Neural progenitor cell (in vitro differentiated cells): ENCODE results near the gene RPAP3. TPM values are rescaled to one million over a fixed set of nuclear protein-coding genes. Genes with fewer than 3 reads are reported as not detected.

Experiments
- DNase-seq: peaks from one replicate; pipeline ENCODE4 v3.0.0-alpha.2; 2016; ENCODE audit warnings: low spot score
- H2AFZ ChIP-seq: fragments of 200-600 bp; sonication (generic); replicated peaks from 2 replicates; pipeline ENCODE4 v1.6.1; 2016; ENCODE audit warnings: antibody characterized with exemption
- H3F3A ChIP-seq: fragments of 200-600 bp; sonication (generic); 2 replicates; pipeline ENCODE4 v1.6.1; 2016; ENCODE audit warnings: antibody characterized with exemption, low read depth
- H3K27ac ChIP-seq: fragments of 200-600 bp; sonication (generic); 2 replicates; pipeline ENCODE4 v1.5.1; 2016; ENCODE audit warnings: mild to moderate bottlenecking
- H3K27me3 ChIP-seq: fragments of 200-600 bp; sonication (generic); 2 replicates; pipeline ENCODE4 v1.6.1; 2016; ENCODE audit warnings: mild to moderate bottlenecking, moderate library complexity
- H3K36me3 ChIP-seq: fragments of 200-600 bp; sonication (generic); 2 replicates; pipeline ENCODE4 v1.5.1; 2016
- H3K4me1 ChIP-seq: fragments of 200-600 bp; sonication (generic); 2 replicates; pipeline ENCODE4 v1.6.1; 2016; ENCODE audit warnings: mixed run types
- H3K4me2 ChIP-seq: fragments of 200-600 bp; sonication (generic); 2 replicates; pipeline ENCODE4 v1.6.1; 2016
- H3K4me3 ChIP-seq: fragments of 200-600 bp; sonication (generic); 2 replicates; pipeline ENCODE4 v1.5.1; 2016
- H3K79me2 ChIP-seq: fragments of 200-600 bp; sonication (generic); 2 replicates; pipeline ENCODE4 v1.6.1; 2016; ENCODE audit warnings: low read depth
- H3K9ac ChIP-seq: fragments of 200-600 bp; sonication (generic); 2 replicates; pipeline ENCODE4 v1.6.1; 2016
- H3K9me3 ChIP-seq: fragments of 200-600 bp; sonication (generic); 2 replicates; pipeline ENCODE4 v1.5.1; 2016; ENCODE audit warnings: low read depth
- H4K20me1 ChIP-seq: fragments of 200-600 bp; sonication (generic); 2 replicates; pipeline ENCODE4 v1.6.1; 2016; ENCODE audit warnings: low read depth
- H3K27ac Mint-ChIP-seq: 3 replicates; pipeline ENCODE4 v1.8.0; 2021; ENCODE audit warnings: mixed read lengths
- H3K27me3 Mint-ChIP-seq: 2 replicates; pipeline ENCODE4 v1.8.0; 2022; ENCODE audit warnings: low read depth, mild to moderate bottlenecking, inconsistent platforms, moderate library complexity, mixed read lengths; ENCODE audit not compliant: insufficient read depth
- H3K36me3 Mint-ChIP-seq: 3 replicates; pipeline ENCODE4 v1.8.0; 2021; ENCODE audit warnings: mixed read lengths
- H3K4me1 Mint-ChIP-seq: 3 replicates; pipeline ENCODE4 v1.8.0; 2021; ENCODE audit warnings: mixed read lengths
- H3K4me3 Mint-ChIP-seq: 3 replicates; pipeline ENCODE4 v1.8.0; 2021; ENCODE audit warnings: mild to moderate bottlenecking, moderate library complexity, mixed read lengths
- H3K9me3 Mint-ChIP-seq: 3 replicates; pipeline ENCODE4 v1.8.0; 2020; ENCODE audit warnings: mixed read lengths
- EZH2 ChIP-seq: fragments of 200-600 bp; sonication (generic); IDR thresholded peaks from 2 replicates; pipeline ENCODE4 v1.6.1; 2017; ENCODE audit warnings: antibody characterized with exemption, mild to moderate bottlenecking, moderate library complexity
- EZH2phosphoT487 ChIP-seq: fragments of 200-600 bp; sonication (generic); IDR thresholded peaks from 2 replicates; pipeline ENCODE4 v1.6.1; 2017; ENCODE audit warnings: antibody characterized with exemption
- total RNA-seq: library from RNA; depleted of rRNA; stranded (reverse); fragments of >200 nt; gene quantifications from 2 replicates; pipeline ENCODE4 v1.2.3, GENCODE V29; 2015; ENCODE audit warnings: low replicate concordance
- TF ChIP-seq, protein P1 (sequence below): fragments of 200-600 bp; sonication (generic); IDR thresholded peaks from 2 replicates; pipeline ENCODE4 v1.5.1; 2017; ENCODE audit warnings: antibody characterized with exemption, mild to moderate bottlenecking

The RPAP3 gene
- total RNA-seq, 1 donor from 2014 or later, result 61.9 TPM

DNA sequence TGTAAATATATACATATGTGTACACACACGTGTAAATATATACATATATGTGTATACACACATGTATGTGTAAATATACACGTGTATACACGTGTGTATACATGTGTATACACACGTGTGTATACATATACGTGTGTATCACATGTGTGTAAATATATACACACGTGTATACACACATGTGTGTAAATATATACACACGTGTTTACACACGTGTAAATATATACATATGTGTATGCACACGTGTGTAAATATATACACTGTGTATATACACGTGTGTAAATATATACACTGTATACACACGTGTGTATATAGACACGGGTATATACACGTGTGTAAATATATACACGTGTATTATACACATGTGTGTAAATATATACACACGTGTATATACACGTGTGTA lies 71.7 kb downstream of the RPAP3 start:
- no peak overlapping the region for H3K27ac Mint-ChIP-seq
- Histone ChIP-seq H3K36me3 (peaks cover 2% of the 10 kb centered on the region), H3K9me3 (no peaks in the 10 kb centered on the region), H3K4me1 (no peaks in the 10 kb centered on the region), H2AFZ (no peak overlapping the region), H3K79me2 (no peaks in the 10 kb centered on the region), H3K4me3 (no peak overlapping the region), H3K27ac (no peak overlapping the region), H3K4me2 (no peak overlapping the region), H4K20me1 (no peaks in the 10 kb centered on the region), H3K9ac (no peak overlapping the region), H3F3A (peaks cover 23% of the 10 kb centered on the region), H3K27me3 (no peaks in the 10 kb centered on the region)
- H3K36me3 Mint-ChIP-seq, result peaks cover 37% of the 10 kb centered on the region
- no peaks in the 10 kb centered on the region for H3K27me3 Mint-ChIP-seq
- no peak overlapping the region for H3K4me3 Mint-ChIP-seq
- TF ChIP-seq EZH2phosphoT487, result no peak
- no peak for TF ChIP-seq EZH2
- TF ChIP-seq, protein P1, sequence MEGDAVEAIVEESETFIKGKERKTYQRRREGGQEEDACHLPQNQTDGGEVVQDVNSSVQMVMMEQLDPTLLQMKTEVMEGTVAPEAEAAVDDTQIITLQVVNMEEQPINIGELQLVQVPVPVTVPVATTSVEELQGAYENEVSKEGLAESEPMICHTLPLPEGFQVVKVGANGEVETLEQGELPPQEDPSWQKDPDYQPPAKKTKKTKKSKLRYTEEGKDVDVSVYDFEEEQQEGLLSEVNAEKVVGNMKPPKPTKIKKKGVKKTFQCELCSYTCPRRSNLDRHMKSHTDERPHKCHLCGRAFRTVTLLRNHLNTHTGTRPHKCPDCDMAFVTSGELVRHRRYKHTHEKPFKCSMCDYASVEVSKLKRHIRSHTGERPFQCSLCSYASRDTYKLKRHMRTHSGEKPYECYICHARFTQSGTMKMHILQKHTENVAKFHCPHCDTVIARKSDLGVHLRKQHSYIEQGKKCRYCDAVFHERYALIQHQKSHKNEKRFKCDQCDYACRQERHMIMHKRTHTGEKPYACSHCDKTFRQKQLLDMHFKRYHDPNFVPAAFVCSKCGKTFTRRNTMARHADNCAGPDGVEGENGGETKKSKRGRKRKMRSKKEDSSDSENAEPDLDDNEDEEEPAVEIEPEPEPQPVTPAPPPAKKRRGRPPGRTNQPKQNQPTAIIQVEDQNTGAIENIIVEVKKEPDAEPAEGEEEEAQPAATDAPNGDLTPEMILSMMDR, result no peak
- no peak for DNase-seq
- H3K9me3 Mint-ChIP-seq, result peaks cover 40% of the 10 kb centered on the region
- H3K4me1 Mint-ChIP-seq, result no peaks in the 10 kb centered on the region

DNA sequence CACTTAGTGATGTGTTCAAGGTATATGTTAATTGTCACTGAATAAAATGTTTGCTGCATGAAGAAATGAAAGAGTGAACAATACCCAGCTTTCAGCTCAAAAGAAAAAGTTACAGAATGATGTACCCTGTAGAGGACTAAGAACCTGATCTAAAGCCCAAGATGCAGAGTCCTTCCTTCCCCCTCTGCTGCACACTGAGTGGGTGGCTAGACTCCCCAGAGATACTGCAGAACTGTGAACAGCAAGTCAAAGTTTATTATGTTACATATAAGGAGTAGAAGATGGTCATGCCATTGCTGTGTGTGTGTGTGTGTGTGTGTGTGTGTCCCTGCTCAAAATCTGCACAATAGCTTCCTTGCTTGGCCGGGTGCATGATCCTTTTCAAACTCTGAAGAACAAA lies 83.9 kb downstream of the RPAP3 start:
- DNase-seq, result no peak
- no peaks in the 10 kb centered on the region for H3K27me3 Mint-ChIP-seq
- H3K27me3 ChIP-seq, result no peaks in the 10 kb centered on the region
- no peak overlapping the region for H3K9ac ChIP-seq
- peaks cover 2% of the 10 kb centered on the region for H3K36me3 ChIP-seq
- peaks cover 25% of the 10 kb centered on the region for H3K36me3 Mint-ChIP-seq
- no peak overlapping the region for H3K4me3 ChIP-seq
- no peaks in the 10 kb centered on the region for H3K4me1 ChIP-seq
- no peaks in the 10 kb centered on the region for H3F3A ChIP-seq
- H3K9me3 ChIP-seq, result peaks cover 3% of the 10 kb centered on the region
- H3K27ac ChIP-seq, result no peak overlapping the region
- H3K79me2 ChIP-seq, result no peaks in the 10 kb centered on the region
- H3K27ac Mint-ChIP-seq, result no peak overlapping the region
- no peaks in the 10 kb centered on the region for H4K20me1 ChIP-seq
- H3K4me1 Mint-ChIP-seq, result no peaks in the 10 kb centered on the region
- H3K9me3 Mint-ChIP-seq, result peaks cover 14% of the 10 kb centered on the region
- no peak overlapping the region for H3K4me2 ChIP-seq
- H3K4me3 Mint-ChIP-seq, result no peak overlapping the region
- no peak overlapping the region for H2AFZ ChIP-seq
- TF ChIP-seq, protein P1, result no peak
- TF ChIP-seq EZH2 (no peak), EZH2phosphoT487 (no peak)

DNA sequence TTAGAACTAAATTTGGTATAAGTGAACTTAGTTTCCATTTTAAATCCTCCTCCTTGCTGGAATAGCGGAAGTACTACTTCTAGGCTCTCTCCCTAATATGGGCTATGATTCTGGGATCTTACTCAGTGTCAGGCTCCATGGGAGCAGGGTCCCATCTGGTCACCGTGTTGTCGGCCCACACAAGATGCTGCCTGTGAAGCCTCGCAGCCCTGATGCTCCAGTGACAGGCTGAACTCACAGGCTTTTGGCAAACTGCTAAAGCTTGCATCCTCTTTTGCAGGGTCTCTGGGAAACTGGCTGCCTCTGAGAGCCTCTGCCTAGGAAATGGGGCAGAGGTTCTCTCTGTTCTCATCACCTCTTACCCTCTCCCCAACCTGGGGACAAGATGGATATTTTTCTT lies 88.4 kb downstream of the RPAP3 start:
- H3K4me3 ChIP-seq, result no peak overlapping the region
- no peaks in the 10 kb centered on the region for H3K27me3 ChIP-seq
- no peak overlapping the region for H3K27ac Mint-ChIP-seq
- no peak for TF ChIP-seq EZH2
- TF ChIP-seq, protein P1, result no peak
- TF ChIP-seq EZH2phosphoT487, result no peak
- H3K27ac ChIP-seq, result no peak overlapping the region
- no peak for DNase-seq
- H3K79me2 ChIP-seq, result no peaks in the 10 kb centered on the region
- no peaks in the 10 kb centered on the region for H3K36me3 ChIP-seq
- no peaks in the 10 kb centered on the region for H3K27me3 Mint-ChIP-seq
- no peaks in the 10 kb centered on the region for H4K20me1 ChIP-seq
- H3K9me3 Mint-ChIP-seq, result peaks cover 14% of the 10 kb centered on the region
- peaks cover 15% of the 10 kb centered on the region for H3K36me3 Mint-ChIP-seq
- no peaks in the 10 kb centered on the region for H3F3A ChIP-seq
- H3K4me3 Mint-ChIP-seq, result no peak overlapping the region
- no peak overlapping the region for H2AFZ ChIP-seq
- no peaks in the 10 kb centered on the region for H3K4me1 ChIP-seq
- no peak overlapping the region for H3K4me2 ChIP-seq
- peaks cover 6% of the 10 kb centered on the region for H3K9me3 ChIP-seq
- H3K9ac ChIP-seq, result no peak overlapping the region
- H3K4me1 Mint-ChIP-seq, result no peaks in the 10 kb centered on the region

DNA sequence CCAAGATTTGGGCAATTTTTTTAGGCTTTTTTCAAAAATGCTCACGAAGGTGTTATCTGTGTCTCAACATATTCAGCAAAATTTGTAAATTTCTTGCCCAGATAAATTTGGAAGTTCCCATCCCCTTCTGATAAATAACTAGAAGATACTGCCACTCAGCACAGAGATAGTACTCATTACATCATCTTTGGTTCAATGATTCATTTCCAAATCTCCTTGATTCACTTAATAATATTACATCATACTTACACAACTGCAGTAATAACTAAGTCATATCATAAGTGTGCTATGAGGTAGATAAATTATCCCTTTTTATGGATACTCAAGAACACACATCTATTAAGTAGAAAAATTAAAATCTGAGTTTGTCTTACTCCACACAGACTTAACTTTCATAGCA lies 89.4 kb downstream of the RPAP3 start:
- Mint-ChIP-seq H3K36me3 (peaks cover 17% of the 10 kb centered on the region), H3K4me1 (no peaks in the 10 kb centered on the region), H3K27ac (no peak overlapping the region), H3K9me3 (peaks cover 20% of the 10 kb centered on the region), H3K27me3 (no peaks in the 10 kb centered on the region), H3K4me3 (no peak overlapping the region)
- Histone ChIP-seq H3K27ac (no peak overlapping the region), H3K79me2 (no peaks in the 10 kb centered on the region), H3K4me3 (no peak overlapping the region), H3K9ac (no peak overlapping the region), H3K9me3 (peaks cover 6% of the 10 kb centered on the region), H4K20me1 (no peaks in the 10 kb centered on the region), H3F3A (no peaks in the 10 kb centered on the region), H3K4me2 (no peak overlapping the region), H3K36me3 (no peaks in the 10 kb centered on the region), H2AFZ (no peak overlapping the region), H3K27me3 (no peaks in the 10 kb centered on the region), H3K4me1 (no peaks in the 10 kb centered on the region)
- no peak for DNase-seq
- no peak for TF ChIP-seq EZH2phosphoT487
- no peak for TF ChIP-seq EZH2
- TF ChIP-seq, protein P1, result no peak
